Stimulated activated CD8-positive, alpha-beta memory T cell treated with anti-CD3 and anti-CD28 coated beads, Interleukin-12 subunit alpha, Interleukin-12 subunit beta, amount 100 ng/mL, for 24 hours (primary cell): ENCODE data around the gene CHML.

Experiments used
- DNase-seq: peaks from one replicate; pipeline ENCODE4 v3.0.0-alpha.2; 2020; ENCODE audit errors: extremely low read depth

CHML gene

GRCh38 chr1:241617426-241617825 is 22.7 kb downstream of the CHML start:
- DNase-seq = no peak

- no peak for DNase-seq
These were observed 24.9 kb downstream of the CHML start for GRCh38 chr1:241615043-241615974.

GRCh38 chr1:241614572-241614971 is 25.6 kb downstream of the CHML start:
- no peak for DNase-seq

- DNase-seq = no peak
These were observed 26.0 kb downstream of the CHML start for GRCh38 chr1:241614144-241614543.

- DNase-seq = no peak
These were observed 27.4 kb downstream of the CHML start for GRCh38 chr1:241612533-241613477.

- DNase-seq = no peak
These were observed 28.4 kb downstream of the CHML start for GRCh38 chr1:241611736-241612135.

GRCh38 chr1:241611063-241611462 is 29.1 kb downstream of the CHML start:
- no peak for DNase-seq

- DNase-seq = no peak
These were observed 29.9 kb downstream of the CHML start for GRCh38 chr1:241610056-241610815.

GRCh38 chr1:241608379-241609033 is 31.7 kb downstream of the CHML start:
- DNase-seq = no peak

GRCh38 chr1:241607497-241607896 is 32.7 kb downstream of the CHML start:
- no peak for DNase-seq

GRCh38 chr1:241606544-241606943 is 33.6 kb downstream of the CHML start:
- no peak for DNase-seq

GRCh38 chr1:241605146-241605805 is 34.9 kb downstream of the CHML start:
- DNase-seq = no peak

GRCh38 chr1:241603731-241604245 is 36.4 kb downstream of the CHML start:
- no peak for DNase-seq

GRCh38 chr1:241600496-241600901 is 39.7 kb downstream of the CHML start:
- no peak for DNase-seq

GRCh38 chr1:241598249-241598648 is 41.9 kb downstream of the CHML start:
- no peak for DNase-seq

GRCh38 chr1:241596633-241597032 is 43.5 kb downstream of the CHML start:
- no peak for DNase-seq

GRCh38 chr1:241593186-241593585 is 47.0 kb downstream of the CHML start:
- DNase-seq = no peak

GRCh38 chr1:241592273-241592958 is 47.8 kb downstream of the CHML start:
- no peak for DNase-seq

- no peak for DNase-seq
These were observed 48.4 kb downstream of the CHML start for GRCh38 chr1:241591736-241592135.

GRCh38 chr1:241591317-241591716 is 48.9 kb downstream of the CHML start:
- DNase-seq = no peak
